ENCODE results near the gene MAP2K1. TPM values are rescaled to one million over a fixed set of nuclear protein-coding genes. Genes with fewer than 3 reads are reported as not detected.

The MAP2K1 gene
- total RNA-seq, 6 experiments from 2014 or later = 45.2 to 64.7 (median 49.5) TPM

DNA sequence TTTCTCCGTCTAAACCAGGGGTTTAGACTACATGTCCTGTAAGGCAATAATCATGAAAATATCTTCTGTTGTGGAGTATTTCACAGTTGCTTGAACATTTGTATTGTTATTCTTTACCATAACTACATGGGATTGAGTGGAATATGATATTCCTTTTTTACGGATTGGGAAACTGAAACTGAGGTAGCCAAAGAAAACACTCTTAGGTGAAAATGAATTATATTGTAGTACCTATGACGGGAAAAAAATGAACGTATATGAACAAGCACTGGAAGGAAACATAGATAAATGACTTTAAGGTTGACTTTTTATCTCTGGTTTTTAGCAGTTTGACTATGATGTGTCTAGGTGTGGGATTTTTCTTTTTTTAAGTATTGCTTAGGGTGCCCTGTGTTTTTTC, 35.6 kb downstream of the MAP2K1 start:
- no peak for DNase-seq
- Mint-ChIP-seq H3K4me3 (no peak overlapping the region), H3K27me3 (ENCODE audit: insufficient read depth) (no peaks in the 10 kb centered on the region), H3K4me1 (ENCODE audit: low read depth) (peaks cover 9% of the 10 kb centered on the region), H3K36me3 (ENCODE audit: low read depth) (no peaks in the 10 kb centered on the region), H3K27ac (no peak overlapping the region), H3K9me3 (no peaks in the 10 kb centered on the region)
- TF ChIP-seq, protein P1, sequence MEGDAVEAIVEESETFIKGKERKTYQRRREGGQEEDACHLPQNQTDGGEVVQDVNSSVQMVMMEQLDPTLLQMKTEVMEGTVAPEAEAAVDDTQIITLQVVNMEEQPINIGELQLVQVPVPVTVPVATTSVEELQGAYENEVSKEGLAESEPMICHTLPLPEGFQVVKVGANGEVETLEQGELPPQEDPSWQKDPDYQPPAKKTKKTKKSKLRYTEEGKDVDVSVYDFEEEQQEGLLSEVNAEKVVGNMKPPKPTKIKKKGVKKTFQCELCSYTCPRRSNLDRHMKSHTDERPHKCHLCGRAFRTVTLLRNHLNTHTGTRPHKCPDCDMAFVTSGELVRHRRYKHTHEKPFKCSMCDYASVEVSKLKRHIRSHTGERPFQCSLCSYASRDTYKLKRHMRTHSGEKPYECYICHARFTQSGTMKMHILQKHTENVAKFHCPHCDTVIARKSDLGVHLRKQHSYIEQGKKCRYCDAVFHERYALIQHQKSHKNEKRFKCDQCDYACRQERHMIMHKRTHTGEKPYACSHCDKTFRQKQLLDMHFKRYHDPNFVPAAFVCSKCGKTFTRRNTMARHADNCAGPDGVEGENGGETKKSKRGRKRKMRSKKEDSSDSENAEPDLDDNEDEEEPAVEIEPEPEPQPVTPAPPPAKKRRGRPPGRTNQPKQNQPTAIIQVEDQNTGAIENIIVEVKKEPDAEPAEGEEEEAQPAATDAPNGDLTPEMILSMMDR (IDR thresholded peaks at IDR 0.05) = no peak

DNA sequence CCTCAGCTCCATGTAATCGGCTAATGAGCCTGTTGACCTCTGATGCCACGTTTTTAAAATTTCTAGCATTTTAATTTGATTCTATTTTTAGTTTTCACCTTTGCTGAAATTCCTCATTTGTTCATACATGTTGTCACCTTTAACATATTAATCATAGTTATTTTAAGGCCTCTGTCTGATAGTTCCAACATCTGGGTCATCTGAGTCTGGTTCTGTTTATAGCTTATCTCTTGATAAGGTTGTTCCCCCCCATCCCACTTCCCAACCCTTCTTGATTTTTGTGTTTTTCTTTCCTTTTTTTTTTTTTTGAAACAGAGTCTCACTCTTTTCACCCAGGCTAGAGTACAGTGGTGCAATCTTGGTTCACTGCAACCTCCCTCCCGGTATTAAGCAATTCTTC, 36.4 kb downstream of the MAP2K1 start:
- no peak for DNase-seq
- H3K4me1 Mint-ChIP-seq (ENCODE audit: low read depth) = peaks cover under 1% of the 10 kb centered on the region
- H3K27me3 Mint-ChIP-seq (ENCODE audit: insufficient read depth) = no peaks in the 10 kb centered on the region
- TF ChIP-seq, protein P1 (IDR thresholded peaks at IDR 0.05) = no peak
- H3K27ac Mint-ChIP-seq = no peak overlapping the region
- H3K4me3 Mint-ChIP-seq = no peak overlapping the region
- no peaks in the 10 kb centered on the region for H3K36me3 Mint-ChIP-seq (ENCODE audit: low read depth)
- H3K9me3 Mint-ChIP-seq = no peaks in the 10 kb centered on the region

DNA sequence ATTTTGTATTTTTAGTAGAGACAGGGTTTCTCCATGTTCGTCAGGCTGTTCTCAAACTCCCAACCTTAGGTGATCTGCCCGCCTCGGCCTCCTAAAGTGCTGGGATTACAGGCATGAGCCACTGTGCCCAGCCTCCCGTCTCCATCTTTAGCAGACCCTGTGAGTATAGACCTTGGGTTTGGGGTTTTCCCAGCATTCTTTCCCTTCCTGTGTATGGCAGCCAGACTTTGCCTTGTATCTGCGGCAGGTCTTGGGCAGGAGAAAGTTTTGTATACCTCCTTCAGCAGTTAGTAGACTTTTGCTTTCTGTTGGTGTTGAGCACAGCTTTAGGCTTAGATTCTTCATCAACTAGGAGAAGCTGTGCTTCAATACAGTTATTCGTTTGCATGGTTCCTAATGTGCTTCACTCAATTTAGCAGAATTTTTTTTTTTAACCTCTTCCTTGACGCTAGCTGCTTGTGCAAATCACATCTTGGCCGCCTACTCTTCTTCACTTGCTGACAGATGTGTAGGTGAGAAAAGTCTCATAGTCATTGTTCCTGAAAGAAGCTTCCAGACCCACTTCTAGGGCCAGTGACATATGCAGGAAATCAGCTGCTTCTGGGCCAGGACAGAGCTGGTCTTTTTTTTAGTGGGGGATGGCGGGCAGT, 38.4 kb downstream of the MAP2K1 start:
- no peaks in the 10 kb centered on the region for H3K4me1 Mint-ChIP-seq (ENCODE audit: low read depth)
- H3K4me3 Mint-ChIP-seq = no peak overlapping the region
- H3K9me3 Mint-ChIP-seq = no peaks in the 10 kb centered on the region
- no peak overlapping the region for H3K27ac Mint-ChIP-seq
- TF ChIP-seq, protein P1 (IDR thresholded peaks at IDR 0.05) = no peak
- peaks cover 3% of the 10 kb centered on the region; the same call in 1 of the 2 replicates for H3K27me3 Mint-ChIP-seq (ENCODE audit: insufficient read depth)
- no peak for DNase-seq
- no peaks in the 10 kb centered on the region for H3K36me3 Mint-ChIP-seq (ENCODE audit: low read depth)

DNA sequence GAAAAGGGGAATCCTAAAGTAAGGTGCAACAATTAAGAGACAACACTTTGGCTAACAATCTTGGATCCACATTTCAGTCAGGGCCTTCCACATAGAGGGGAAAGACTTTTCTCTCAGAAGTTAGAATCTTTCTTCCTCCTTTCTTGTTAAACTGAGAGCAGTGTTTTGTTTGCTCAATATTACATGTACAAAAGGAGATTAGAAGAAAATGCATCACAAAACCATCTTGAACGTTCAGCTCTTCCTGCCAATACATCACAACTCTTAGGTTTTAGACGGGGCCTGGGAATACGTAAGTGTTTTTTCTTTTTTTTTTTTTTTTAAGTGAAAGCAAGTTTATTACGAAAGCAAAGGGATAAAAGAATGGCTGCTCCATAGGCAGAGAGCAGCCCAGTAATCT, 39.1 kb downstream of the MAP2K1 start:
- TF ChIP-seq, protein P1 (IDR thresholded peaks at IDR 0.05) = no peak
- H3K4me3 Mint-ChIP-seq = no peak overlapping the region
- H3K4me1 Mint-ChIP-seq (ENCODE audit: low read depth) = no peaks in the 10 kb centered on the region
- no peak for DNase-seq
- no peaks in the 10 kb centered on the region for H3K36me3 Mint-ChIP-seq (ENCODE audit: low read depth)
- no peak overlapping the region for H3K27ac Mint-ChIP-seq
- H3K27me3 Mint-ChIP-seq (ENCODE audit: insufficient read depth) = peaks cover 3% of the 10 kb centered on the region; the same call in 1 of the 2 replicates
- H3K9me3 Mint-ChIP-seq = no peaks in the 10 kb centered on the region

DNA sequence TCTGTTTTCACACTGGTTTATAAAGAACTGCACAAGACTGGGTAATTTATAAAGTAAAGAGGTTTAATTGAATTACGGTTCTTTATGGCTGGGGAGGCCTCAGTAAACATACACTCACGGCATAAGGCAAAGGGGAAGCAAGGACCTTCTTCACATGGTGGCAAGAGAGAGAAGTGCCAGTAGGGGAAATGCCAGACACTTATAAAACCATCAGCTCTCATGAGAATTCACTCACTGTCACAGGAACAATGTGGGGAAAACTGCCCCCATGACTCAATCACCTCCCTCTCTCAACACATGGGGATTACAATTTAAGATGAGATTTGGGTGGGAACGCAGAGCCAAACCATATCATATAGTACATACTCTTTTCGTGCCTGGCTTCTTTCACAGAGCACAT, 42.4 kb downstream of the MAP2K1 start:
- no peaks in the 10 kb centered on the region for H3K36me3 Mint-ChIP-seq (ENCODE audit: low read depth)
- no peak for DNase-seq
- no peaks in the 10 kb centered on the region for H3K4me1 Mint-ChIP-seq (ENCODE audit: low read depth)
- H3K4me3 Mint-ChIP-seq = no peak overlapping the region
- peaks cover 3% of the 10 kb centered on the region; the same call in 1 of the 2 replicates for H3K27me3 Mint-ChIP-seq (ENCODE audit: insufficient read depth)
- TF ChIP-seq, protein P1 (IDR thresholded peaks at IDR 0.05) = no peak
- no peaks in the 10 kb centered on the region for H3K9me3 Mint-ChIP-seq
- H3K27ac Mint-ChIP-seq = no peak overlapping the region
